Activated CD8-positive, alpha-beta T cell treated with anti-CD3 and anti-CD28 coated beads for 36 hours (primary cell): Measurements from ENCODE around the gene SART3. TPM values are rescaled to one million over a fixed set of nuclear protein-coding genes. Genes with fewer than 3 reads are reported as not detected.

Experiments used
- ATAC-seq: fragments of 200-7000 bp; cut with Tn5 transposase; one replicate; pipeline ENCODE4 v1.10.0; 2021; ENCODE audit warnings: mild to moderate bottlenecking, moderate library complexity
- CTCF ChIA-PET: fragments of 350-600 bp; sonication (Branson Sonifier 250); formaldehyde crosslinking; loops from one replicate; lab custom pipeline; 2021; ENCODE audit warnings: antibody characterized with exemption; lab: Charles Lee
- POLR2A ChIA-PET: fragments of 350-600 bp; sonication (Branson Sonifier 250); formaldehyde crosslinking; loops from one replicate; lab custom pipeline; 2021; ENCODE audit warnings: antibody characterized with exemption; lab: Charles Lee
- DNase-seq: peaks from one replicate; pipeline ENCODE4 v3.0.0-alpha.2; 2020
- H3K27ac Mint-ChIP-seq: one replicate; pipeline ENCODE4 v1.8.0; 2021; ENCODE audit warnings: mild to moderate bottlenecking, mixed read lengths
- H3K27me3 Mint-ChIP-seq: one replicate; pipeline ENCODE4 v1.8.0; 2021; ENCODE audit warnings: mixed read lengths
- H3K36me3 Mint-ChIP-seq: one replicate; pipeline ENCODE4 v1.8.0; 2021; ENCODE audit warnings: low read depth, mixed read lengths
- H3K4me1 Mint-ChIP-seq: one replicate; pipeline ENCODE4 v1.8.0; 2021; ENCODE audit warnings: low read depth, mixed read lengths
- H3K4me3 Mint-ChIP-seq: one replicate; pipeline ENCODE4 v1.8.0; 2021; ENCODE audit warnings: mild to moderate bottlenecking, moderate library complexity, mixed read lengths
- H3K9me3 Mint-ChIP-seq: one replicate; pipeline ENCODE4 v1.8.0; 2021; ENCODE audit warnings: mixed read lengths
- intact Hi-C: fragments of 100-400 bp; cut with micrococcal nuclease; formaldehyde crosslinking; loops from one replicate; pipeline ENCODE4 v1.10.0; 2022
- total RNA-seq, 2 experiments: library from RNA; stranded (reverse); gene quantifications; one replicate each; pipeline ENCODE4 v1.2.3, GENCODE V29; 2021
- TF ChIP-seq, protein P1 (sequence below): fragments of 200-600 bp; IDR thresholded peaks from one replicate; pipeline ENCODE4 v1.8.0; 2022; ENCODE audit warnings: antibody characterized with exemption, mild to moderate bottlenecking

The SART3 gene
- total RNA-seq, 2 experiments from 2014 or later = 80.1 to 81.4 TPM

DNA sequence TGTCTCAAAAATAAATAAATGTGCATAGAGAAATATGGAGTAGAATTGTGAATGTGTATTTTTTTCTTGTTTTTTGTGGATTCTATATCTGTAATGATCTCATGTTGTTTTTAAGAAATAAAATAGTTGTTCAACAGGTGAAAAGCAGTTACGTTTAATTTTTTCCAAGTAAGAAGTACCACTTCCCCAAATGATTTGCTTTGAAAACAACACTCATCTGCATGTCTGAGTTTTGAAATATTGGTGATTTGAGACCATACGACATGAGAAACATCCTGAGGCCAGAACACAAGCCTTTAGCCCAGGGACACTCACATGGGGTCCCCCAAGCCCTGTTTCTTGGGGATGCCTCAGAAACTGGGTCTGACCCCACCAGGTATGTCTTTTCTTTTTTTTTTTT is 50.1 kb downstream of the SART3 start:
- TF ChIP-seq, protein P1, sequence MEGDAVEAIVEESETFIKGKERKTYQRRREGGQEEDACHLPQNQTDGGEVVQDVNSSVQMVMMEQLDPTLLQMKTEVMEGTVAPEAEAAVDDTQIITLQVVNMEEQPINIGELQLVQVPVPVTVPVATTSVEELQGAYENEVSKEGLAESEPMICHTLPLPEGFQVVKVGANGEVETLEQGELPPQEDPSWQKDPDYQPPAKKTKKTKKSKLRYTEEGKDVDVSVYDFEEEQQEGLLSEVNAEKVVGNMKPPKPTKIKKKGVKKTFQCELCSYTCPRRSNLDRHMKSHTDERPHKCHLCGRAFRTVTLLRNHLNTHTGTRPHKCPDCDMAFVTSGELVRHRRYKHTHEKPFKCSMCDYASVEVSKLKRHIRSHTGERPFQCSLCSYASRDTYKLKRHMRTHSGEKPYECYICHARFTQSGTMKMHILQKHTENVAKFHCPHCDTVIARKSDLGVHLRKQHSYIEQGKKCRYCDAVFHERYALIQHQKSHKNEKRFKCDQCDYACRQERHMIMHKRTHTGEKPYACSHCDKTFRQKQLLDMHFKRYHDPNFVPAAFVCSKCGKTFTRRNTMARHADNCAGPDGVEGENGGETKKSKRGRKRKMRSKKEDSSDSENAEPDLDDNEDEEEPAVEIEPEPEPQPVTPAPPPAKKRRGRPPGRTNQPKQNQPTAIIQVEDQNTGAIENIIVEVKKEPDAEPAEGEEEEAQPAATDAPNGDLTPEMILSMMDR = no peak
- H3K9me3 Mint-ChIP-seq = no peaks in the 10 kb centered on the region
- ChIA-PET CTCF (no interaction called here), POLR2A (interaction anchor here (0.6 kb wide), 1 partner anchor 186 kb away, joined by 3 read pairs; no protein-coding TSS in a partner anchor)
- H3K36me3 Mint-ChIP-seq = no peaks in the 10 kb centered on the region
- DNase-seq (no peak), ATAC-seq (no peak)
- no peaks in the 10 kb centered on the region for H3K27me3 Mint-ChIP-seq
- no peak overlapping the region for H3K4me3 Mint-ChIP-seq
- peaks cover 18% of the 10 kb centered on the region for H3K4me1 Mint-ChIP-seq
- intact Hi-C loops = loop anchor here (5.0 kb wide), 1 partner anchor 519 kb away; no protein-coding TSS in a partner anchor
- no peak overlapping the region for H3K27ac Mint-ChIP-seq

DNA sequence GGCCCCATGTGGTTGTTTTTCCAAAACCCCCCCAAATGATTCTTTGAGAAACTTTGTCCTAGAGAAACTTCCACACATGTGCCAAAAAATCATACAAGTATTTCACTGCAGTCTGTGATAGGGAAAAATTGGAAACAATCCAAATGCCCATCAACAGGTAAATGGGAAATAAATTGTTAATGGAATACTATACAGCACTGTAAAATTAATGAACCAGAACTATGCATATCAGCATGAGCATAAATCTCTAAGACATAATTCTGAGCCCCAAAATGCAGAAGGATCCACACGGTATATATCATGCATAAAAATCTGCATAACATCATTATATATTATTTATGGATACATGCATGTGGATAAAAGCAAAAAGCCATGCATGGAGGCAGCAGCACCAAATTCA is 51.2 kb downstream of the SART3 start:
- TF ChIP-seq, protein P1 = no peak
- peaks cover 17% of the 10 kb centered on the region for H3K4me1 Mint-ChIP-seq
- no peaks in the 10 kb centered on the region for H3K27me3 Mint-ChIP-seq
- ATAC-seq (no peak), DNase-seq (no peak)
- intact Hi-C loops = loop anchor here (5.0 kb wide), 1 partner anchor 518 kb away; no protein-coding TSS in a partner anchor
- no peaks in the 10 kb centered on the region for H3K36me3 Mint-ChIP-seq
- no peak overlapping the region for H3K27ac Mint-ChIP-seq
- ChIA-PET POLR2A (no interaction called here), CTCF (interaction anchor here (2.2 kb wide), 1 partner anchor 520 kb away, joined by 6 read pairs; no protein-coding TSS in a partner anchor)
- H3K4me3 Mint-ChIP-seq = no peak overlapping the region
- no peaks in the 10 kb centered on the region for H3K9me3 Mint-ChIP-seq

DNA sequence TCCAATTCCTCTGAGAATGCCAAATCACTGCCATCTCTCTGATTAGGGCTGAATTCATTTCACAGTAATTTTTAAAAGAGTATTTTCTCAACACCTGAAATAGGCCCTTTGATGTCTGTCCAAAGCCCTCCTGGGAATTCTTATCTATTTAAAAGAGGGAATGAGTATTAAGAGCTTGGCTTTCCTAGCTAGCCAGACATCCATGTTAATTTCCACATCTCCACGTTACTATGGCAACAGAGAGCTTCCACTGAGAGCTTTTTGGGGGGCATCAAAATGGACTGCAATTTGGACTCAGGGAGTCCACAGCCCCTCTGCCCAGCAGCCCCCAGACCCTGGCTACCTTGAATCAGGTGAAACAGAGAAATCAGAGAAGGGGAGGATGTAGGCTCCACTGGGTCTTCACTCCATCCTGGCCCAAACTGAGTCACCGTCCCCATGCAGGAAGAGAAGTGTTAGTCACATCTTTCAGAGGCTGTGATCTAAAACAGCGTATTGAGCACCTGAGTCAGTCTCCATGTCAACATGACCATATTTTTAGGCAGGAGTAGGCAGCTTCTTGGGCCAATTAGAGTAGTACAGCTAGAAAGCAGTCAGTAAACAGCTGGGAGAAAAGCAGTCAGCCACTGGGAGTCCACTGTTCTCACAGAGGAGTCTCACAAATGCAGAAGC is 52.9 kb downstream of the SART3 start:
- Mint-ChIP-seq H3K27ac (no peak overlapping the region), H3K27me3 (peaks cover 3% of the 10 kb centered on the region), H3K4me1 (peaks cover 17% of the 10 kb centered on the region), H3K36me3 (peaks cover 3% of the 10 kb centered on the region), H3K9me3 (peaks cover 12% of the 10 kb centered on the region), H3K4me3 (no peak overlapping the region)
- ChIA-PET POLR2A (no interaction called here), CTCF (interaction anchor here (1.0 to 2.2 kb wide), 3 partner anchors 51 to 518 kb away, joined by 3 to 6 read pairs (median 4); no protein-coding TSS in a partner anchor)
- ATAC-seq (peak; percentile 88), DNase-seq (peak; percentile 40)
- intact Hi-C loops = no loop called here
- TF ChIP-seq, protein P1 = no peak

DNA sequence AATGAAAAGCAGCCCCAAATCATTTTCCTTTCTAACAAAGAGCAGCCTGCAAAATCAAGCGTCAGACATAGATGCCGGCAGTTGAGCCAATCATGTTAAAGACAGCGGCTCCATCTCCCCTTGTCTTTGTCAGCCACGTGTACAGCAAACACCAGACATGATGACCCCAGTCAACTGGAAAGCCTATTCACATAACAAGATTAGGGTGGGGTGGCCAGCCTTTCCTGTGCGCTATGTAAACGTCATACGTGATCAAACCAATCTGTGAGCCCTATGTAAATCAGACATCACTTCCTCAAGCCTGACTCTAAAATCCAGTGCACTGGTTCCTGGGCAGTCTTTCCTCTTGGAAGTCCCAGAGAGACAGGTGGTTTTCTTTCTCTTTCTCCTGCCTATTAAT is 55.8 kb downstream of the SART3 start:
- TF ChIP-seq, protein P1 = no peak
- Mint-ChIP-seq H3K27me3 (peaks cover 3% of the 10 kb centered on the region), H3K36me3 (peaks cover 7% of the 10 kb centered on the region), H3K4me3 (no peak overlapping the region), H3K9me3 (peaks cover 17% of the 10 kb centered on the region), H3K27ac (no peak overlapping the region), H3K4me1 (peaks cover 5% of the 10 kb centered on the region)
- DNase-seq (no peak), ATAC-seq (no peak)
- ChIA-PET CTCF (no interaction called here), POLR2A (no interaction called here)
- intact Hi-C loops = no loop called here

DNA sequence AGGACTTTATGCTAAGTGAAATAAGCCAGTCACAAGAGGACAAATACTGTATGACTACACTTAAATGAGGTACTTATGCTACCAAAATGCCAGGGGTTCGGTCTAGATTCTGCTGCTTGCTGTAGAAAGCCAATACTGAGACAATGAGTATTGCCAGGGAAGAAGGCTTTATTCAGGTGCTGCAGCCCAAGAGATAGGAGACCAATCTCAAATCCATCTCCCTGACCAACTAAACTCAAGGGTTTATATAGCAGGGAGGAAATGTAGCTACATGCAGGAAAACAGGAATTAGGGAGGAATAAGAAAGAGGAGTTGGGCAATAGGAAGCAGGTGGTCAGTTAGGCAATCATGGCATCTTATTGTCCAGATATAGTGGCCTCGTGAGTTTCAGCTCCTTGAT is 58.1 kb downstream of the SART3 start:
- ChIA-PET POLR2A (no interaction called here), CTCF (no interaction called here)
- TF ChIP-seq, protein P1 = no peak
- no peaks in the 10 kb centered on the region for H3K4me1 Mint-ChIP-seq
- H3K9me3 Mint-ChIP-seq = peaks cover 17% of the 10 kb centered on the region
- H3K27ac Mint-ChIP-seq = no peak overlapping the region
- no peak overlapping the region for H3K4me3 Mint-ChIP-seq
- no peak for DNase-seq
- peaks cover 7% of the 10 kb centered on the region for H3K36me3 Mint-ChIP-seq
- intact Hi-C loops = no loop called here
- no peak for ATAC-seq
- peaks cover 8% of the 10 kb centered on the region for H3K27me3 Mint-ChIP-seq
